ENCODE measurements around the gene NPEPL1. TPM values are rescaled to one million over a fixed set of nuclear protein-coding genes. Genes with fewer than 3 reads are reported as not detected.

NPEPL1 gene
- total RNA-seq, 2 experiments from 2014 or later, result 37.8 to 41.3 TPM

DNA sequence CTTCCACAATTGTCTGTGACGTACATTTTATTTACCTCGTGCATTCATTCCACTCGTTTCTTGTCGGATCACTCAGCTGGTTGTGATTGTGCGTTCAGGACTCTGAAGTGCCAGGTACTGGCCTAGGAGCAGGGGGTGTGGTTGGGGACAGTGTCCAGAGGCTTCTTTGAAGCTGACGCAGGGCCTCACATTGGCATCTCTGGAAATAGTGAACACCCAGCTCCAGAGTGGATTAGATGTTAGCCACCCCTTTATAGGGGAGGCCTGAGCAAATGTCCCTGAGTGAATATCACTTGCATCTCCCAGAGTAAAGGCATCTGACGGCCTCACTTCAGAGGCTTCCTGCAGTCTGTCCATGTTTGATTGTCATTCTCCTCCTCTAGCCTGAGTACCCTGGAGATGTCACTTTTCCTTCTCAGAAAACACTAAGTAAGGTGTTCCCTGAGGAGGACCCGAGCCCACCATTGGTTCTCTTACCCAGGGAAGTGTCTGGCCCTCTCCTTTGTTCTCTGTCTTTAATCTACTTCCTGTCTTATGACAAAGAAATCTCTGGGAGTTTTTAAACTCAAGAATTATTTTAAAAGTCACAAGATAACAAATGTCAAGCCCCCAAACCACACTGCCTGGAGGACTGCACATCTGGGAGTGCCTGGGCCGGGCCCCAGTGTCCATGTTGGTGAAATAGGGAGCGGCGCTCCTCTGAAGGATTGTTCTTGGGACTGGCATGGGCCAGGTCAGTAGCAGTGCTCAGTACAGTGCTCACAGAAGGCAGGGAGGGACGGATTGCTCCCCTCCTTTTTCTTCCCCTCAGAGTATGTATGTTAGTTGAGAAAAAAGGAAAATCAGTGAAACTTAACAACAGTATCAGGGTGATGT, 30.8 kb upstream of the NPEPL1 start:
- Mint-ChIP-seq H3K36me3 (peaks cover 39% of the 10 kb centered on the region), H3K27me3 (no peaks in the 10 kb centered on the region), H3K9me3 (no peaks in the 10 kb centered on the region), H3K27ac (peak overlapping the region; percentile 98), H3K4me1 (peaks cover 62% of the 10 kb centered on the region), H3K4me3 (peak overlapping the region; percentile 91)
- ATAC-seq (ENCODE audit: low read depth), result peak; percentile 23
- POLR2A ChIA-PET, result interaction anchor here (0.5 to 4.0 kb wide), 3 partner anchors 11 to 30 kb away, joined by 3 to 89 read pairs (median 7); partner anchors contain the start of genes NPEPL1 and STX16
- no peak for DNase-seq

DNA sequence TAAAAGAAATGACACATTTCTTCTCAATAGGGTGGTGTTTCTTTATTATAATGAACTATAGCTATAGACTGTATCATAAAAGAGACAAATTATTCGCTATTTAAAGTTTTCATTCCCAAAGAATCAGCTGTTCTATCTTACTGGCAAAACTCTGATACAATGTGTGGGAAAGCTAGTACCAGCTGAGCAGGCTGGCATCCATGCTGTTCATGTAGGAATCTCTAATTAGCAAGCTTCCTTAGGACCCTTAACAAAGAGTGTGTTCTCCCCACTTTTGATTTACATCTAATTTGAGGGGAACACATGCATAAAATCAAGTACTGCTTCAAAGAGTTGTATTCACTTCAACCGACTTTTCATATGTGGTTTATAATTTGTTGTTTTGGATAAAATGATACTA, 28.3 kb upstream of the NPEPL1 start:
- Mint-ChIP-seq H3K36me3 (peaks cover 43% of the 10 kb centered on the region), H3K27me3 (no peaks in the 10 kb centered on the region), H3K27ac (no peak overlapping the region), H3K4me3 (no peak overlapping the region), H3K4me1 (peaks cover 52% of the 10 kb centered on the region), H3K9me3 (no peaks in the 10 kb centered on the region)
- POLR2A ChIA-PET, result interaction anchor here (2.1 kb wide), 1 partner anchor 13 kb away, joined by 13 read pairs; the partner anchor contains the start of gene STX16
- ATAC-seq (ENCODE audit: low read depth), result no peak
- DNase-seq, result no peak

DNA sequence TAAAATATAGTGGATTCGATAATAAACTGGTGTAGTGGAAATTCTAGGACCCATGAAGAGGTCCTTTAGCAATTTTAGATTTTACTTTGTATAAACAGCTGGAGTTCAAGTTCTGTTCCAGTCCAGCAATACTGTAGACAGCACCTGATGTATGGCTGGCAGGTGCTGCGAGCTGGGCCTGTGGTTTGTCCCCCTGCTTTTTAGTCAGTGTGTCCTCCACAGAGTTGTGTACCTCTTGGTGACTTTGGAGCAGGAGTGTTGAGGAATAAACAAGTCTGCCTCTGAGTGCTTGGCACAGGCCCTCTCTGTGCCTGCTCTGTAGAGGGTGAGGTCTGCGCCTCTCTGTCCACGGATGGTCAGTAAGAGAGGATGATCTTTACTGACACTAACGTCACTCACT, 27.7 kb upstream of the NPEPL1 start:
- POLR2A ChIA-PET, result interaction anchor here (2.1 kb wide), 1 partner anchor 13 kb away, joined by 13 read pairs; the partner anchor contains the start of gene STX16
- Mint-ChIP-seq H3K9me3 (no peaks in the 10 kb centered on the region), H3K27ac (peak overlapping the region; percentile 62), H3K4me1 (peaks cover 54% of the 10 kb centered on the region), H3K27me3 (no peaks in the 10 kb centered on the region), H3K4me3 (no peak overlapping the region), H3K36me3 (peaks cover 44% of the 10 kb centered on the region)
- ATAC-seq (ENCODE audit: low read depth) (no peak), DNase-seq (no peak)

DNA sequence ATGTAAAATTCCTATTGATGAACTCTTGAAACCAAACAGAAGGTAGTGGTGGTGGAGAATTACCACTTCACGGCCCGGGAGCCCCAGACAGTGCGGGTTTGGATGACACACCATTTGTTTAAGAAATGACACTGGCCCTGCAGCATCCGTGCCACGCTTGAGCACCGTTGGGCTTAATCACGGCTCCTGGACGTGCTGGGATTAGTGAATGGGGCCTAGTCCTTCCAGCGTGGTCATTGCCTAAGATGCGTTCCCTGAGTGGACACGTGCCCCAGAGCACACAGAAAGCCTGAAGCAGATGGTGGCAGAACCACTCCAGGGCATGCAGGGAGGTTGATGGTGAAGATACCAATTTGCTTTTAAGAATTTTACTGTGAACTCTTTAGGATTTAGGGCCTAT, 27.0 kb upstream of the NPEPL1 start:
- no peak overlapping the region for H3K27ac Mint-ChIP-seq
- no peak for ATAC-seq (ENCODE audit: low read depth)
- no peaks in the 10 kb centered on the region for H3K9me3 Mint-ChIP-seq
- peaks cover 52% of the 10 kb centered on the region for H3K4me1 Mint-ChIP-seq
- POLR2A ChIA-PET, result interaction anchor here (0.7 kb wide), 1 partner anchor 221 kb away, joined by 5 read pairs; no protein-coding TSS in a partner anchor
- peaks cover 48% of the 10 kb centered on the region for H3K36me3 Mint-ChIP-seq
- no peaks in the 10 kb centered on the region for H3K27me3 Mint-ChIP-seq
- DNase-seq, result no peak
- H3K4me3 Mint-ChIP-seq, result no peak overlapping the region

DNA sequence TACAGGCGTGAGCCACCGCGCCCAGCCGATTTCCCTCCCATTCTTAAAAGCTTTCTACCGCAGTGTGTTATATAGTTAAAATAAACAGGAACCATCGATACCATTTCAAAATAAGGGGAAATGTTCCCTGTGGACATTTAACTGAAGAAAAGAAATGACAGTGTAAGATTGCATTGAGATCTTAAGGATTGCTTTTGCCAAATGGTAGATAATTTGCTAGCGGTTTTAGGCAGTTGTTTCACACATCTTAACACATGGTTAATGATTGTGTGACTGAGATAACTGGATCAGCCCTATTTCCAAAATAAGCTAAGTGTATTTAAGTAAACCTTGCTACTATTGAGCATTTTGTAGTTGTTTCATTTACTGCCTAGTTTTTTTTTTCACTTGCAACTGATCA, 25.9 kb upstream of the NPEPL1 start:
- Mint-ChIP-seq H3K27me3 (no peaks in the 10 kb centered on the region), H3K4me1 (peaks cover 42% of the 10 kb centered on the region), H3K4me3 (no peak overlapping the region), H3K36me3 (peaks cover 47% of the 10 kb centered on the region), H3K9me3 (no peaks in the 10 kb centered on the region), H3K27ac (peak overlapping the region; percentile 52)
- POLR2A ChIA-PET, result interaction anchor here (1.3 to 1.7 kb wide), 2 partner anchors 10 to 15 kb away, joined by 6 to 11 read pairs; partner anchors contain the start of gene STX16
- DNase-seq (no peak), ATAC-seq (ENCODE audit: low read depth) (no peak)

DNA sequence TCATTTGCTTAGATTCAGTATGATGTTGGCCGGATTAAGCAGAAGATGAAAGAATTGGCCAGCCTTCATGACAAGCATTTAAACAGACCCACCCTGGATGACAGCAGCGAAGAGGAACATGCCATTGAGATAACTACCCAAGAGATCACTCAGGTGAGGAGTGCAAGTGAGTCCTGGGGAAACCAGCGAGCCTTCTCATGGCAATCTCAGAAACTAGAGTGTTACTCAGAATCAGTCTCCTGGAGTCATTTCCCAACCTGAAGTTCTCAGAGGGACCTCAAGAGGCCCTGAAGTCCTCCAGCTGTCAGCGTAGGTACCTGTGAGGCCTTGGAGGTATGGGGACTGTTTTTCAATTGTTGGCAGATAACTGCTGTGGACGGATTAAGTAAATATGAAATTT, 24.6 kb upstream of the NPEPL1 start:
- Mint-ChIP-seq H3K27ac (no peak overlapping the region), H3K36me3 (peaks cover 41% of the 10 kb centered on the region), H3K4me3 (no peak overlapping the region), H3K27me3 (no peaks in the 10 kb centered on the region), H3K4me1 (peaks cover 39% of the 10 kb centered on the region), H3K9me3 (no peaks in the 10 kb centered on the region)
- ATAC-seq (ENCODE audit: low read depth) (no peak), DNase-seq (no peak)
- POLR2A ChIA-PET, result interaction anchor here (0.6 to 1.7 kb wide), 3 partner anchors 12 to 23 kb away, joined by 3 to 11 read pairs (median 6); partner anchors contain the start of gene STX16

DNA sequence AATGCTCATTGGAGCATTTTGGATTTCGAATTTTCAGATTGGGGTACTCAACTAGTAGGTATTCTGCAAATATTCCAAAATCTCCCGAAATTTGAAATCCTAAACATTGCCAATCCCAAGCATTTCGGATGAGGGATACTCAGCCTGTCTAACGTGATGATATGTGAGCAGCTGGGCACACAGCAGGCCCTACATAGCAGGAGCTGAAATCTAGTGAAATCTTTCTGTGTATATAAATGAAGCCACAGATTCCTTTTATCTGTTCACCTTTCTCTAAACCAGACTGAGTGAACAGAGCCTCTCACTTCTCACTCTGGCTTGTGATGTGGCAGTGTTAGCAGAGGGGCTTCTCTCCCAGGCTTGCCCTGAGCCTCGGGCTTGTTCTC, 23.7 kb upstream of the NPEPL1 start:
- POLR2A ChIA-PET, result no interaction called here
- no peak for ATAC-seq (ENCODE audit: low read depth)
- H3K4me3 Mint-ChIP-seq, result no peak overlapping the region
- no peaks in the 10 kb centered on the region for H3K9me3 Mint-ChIP-seq
- no peak overlapping the region for H3K27ac Mint-ChIP-seq
- peaks cover 42% of the 10 kb centered on the region for H3K36me3 Mint-ChIP-seq
- no peaks in the 10 kb centered on the region for H3K27me3 Mint-ChIP-seq
- no peak for DNase-seq
- H3K4me1 Mint-ChIP-seq, result peaks cover 33% of the 10 kb centered on the region

DNA sequence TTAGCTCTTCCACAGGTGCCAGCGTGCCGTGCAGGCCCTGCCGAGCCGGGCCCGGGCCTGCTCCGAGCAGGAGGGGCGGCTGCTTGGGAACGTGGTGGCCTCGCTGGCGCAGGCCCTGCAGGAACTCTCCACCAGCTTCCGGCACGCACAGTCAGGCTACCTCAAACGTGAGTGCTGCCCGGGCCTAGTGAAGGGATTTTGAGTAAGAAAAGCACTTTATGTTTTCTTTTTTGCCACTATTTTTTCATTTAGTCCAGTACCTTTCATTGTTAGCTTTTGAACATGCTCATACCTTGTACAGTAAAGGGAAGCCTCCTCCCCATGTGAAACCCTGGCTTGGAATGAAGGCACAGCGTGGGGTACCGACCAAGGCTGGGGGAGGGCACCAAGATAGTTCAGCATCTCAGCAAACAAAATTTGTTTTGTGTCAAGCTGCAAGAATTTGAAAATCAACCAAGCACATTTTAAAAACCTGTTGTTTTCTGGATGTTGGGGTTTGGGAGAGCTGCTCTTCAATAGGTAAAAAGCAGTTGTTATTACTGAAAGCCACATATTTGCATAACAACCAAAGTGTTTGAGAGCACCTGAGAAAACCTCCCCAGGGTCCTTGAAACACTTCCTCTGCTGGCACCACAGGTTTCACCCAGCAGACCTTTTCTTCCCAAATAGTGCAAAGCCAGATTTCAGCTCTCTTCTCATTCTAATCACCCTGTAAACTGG, 23.2 kb upstream of the NPEPL1 start:
- H3K9me3 Mint-ChIP-seq, result no peaks in the 10 kb centered on the region
- peaks cover 44% of the 10 kb centered on the region for H3K36me3 Mint-ChIP-seq
- H3K27me3 Mint-ChIP-seq, result no peaks in the 10 kb centered on the region
- peaks cover 32% of the 10 kb centered on the region for H3K4me1 Mint-ChIP-seq
- no peak overlapping the region for H3K4me3 Mint-ChIP-seq
- no peak for DNase-seq
- no peak for ATAC-seq (ENCODE audit: low read depth)
- POLR2A ChIA-PET, result interaction anchor here (0.7 kb wide), 1 partner anchor 18 kb away, joined by 3 read pairs; no protein-coding TSS in a partner anchor
- no peak overlapping the region for H3K27ac Mint-ChIP-seq

DNA sequence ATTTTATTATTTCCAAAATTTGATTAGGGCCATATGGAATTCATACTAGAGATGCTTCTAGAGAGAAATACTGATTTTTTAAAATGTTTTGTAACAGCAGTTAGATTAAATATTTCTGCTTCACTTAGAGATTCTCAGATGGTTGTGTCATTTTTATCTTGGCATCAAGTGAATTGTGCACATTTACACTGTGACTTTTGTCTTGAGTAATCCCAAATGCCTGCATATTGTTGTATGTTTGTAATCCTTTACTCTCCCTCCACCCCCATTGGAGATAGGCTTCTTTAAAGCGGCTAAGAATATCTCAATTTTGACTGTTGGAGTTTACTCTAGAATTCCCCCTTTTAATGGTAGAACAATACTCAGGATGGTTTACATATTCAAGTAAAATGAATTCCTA, 22.5 kb upstream of the NPEPL1 start:
- DNase-seq, result no peak
- Mint-ChIP-seq H3K4me3 (no peak overlapping the region), H3K9me3 (no peaks in the 10 kb centered on the region), H3K36me3 (peaks cover 44% of the 10 kb centered on the region), H3K27me3 (no peaks in the 10 kb centered on the region), H3K27ac (no peak overlapping the region), H3K4me1 (peaks cover 28% of the 10 kb centered on the region)
- POLR2A ChIA-PET, result interaction anchor here (0.7 kb wide), 1 partner anchor 19 kb away, joined by 3 read pairs; no protein-coding TSS in a partner anchor
- no peak for ATAC-seq (ENCODE audit: low read depth)

DNA sequence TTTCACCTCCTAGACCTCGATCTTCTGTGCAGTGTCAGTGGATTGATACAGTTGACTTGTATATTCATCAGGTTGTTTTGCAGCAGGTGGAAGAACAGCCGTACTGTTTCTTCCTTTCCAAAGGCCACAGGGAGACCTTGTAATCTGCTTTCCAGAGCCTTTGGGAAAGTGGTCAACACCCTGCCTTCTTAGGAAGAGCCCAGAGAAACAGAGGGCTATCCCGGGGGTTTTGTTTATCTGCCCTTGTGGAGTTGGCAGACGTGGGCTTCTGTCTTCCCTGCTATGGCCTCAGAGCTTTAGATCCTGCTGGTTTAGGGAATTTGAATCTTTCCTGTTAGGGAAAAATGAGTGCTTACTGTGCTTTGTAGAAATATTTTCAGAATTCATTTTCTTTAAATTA, 21.9 kb upstream of the NPEPL1 start:
- Mint-ChIP-seq H3K27ac (no peak overlapping the region), H3K4me1 (peaks cover 26% of the 10 kb centered on the region), H3K27me3 (no peaks in the 10 kb centered on the region), H3K4me3 (no peak overlapping the region), H3K36me3 (peaks cover 47% of the 10 kb centered on the region), H3K9me3 (no peaks in the 10 kb centered on the region)
- POLR2A ChIA-PET, result no interaction called here
- ATAC-seq (ENCODE audit: low read depth), result no peak
- no peak for DNase-seq

DNA sequence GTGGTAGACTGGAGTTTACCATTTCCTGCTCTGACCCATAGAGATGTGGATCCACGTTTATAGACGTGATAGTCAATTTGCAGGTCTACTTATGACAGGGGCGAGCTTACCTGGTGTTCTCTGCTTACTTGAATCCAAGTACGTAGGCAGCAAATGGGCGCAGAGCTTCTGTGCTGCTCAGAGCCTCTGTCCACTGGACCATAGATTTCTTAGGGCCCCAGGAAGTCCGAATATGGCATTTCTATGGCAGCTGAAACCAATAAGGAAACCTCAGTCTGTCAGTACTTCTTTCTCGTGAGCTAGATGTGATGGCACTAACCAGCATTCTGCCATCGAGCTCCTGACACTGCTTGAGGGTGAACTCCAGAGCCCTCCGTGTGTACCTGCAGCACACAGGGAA, 19.5 kb upstream of the NPEPL1 start:
- peaks cover 42% of the 10 kb centered on the region for H3K36me3 Mint-ChIP-seq
- DNase-seq, result no peak
- no peak overlapping the region for H3K27ac Mint-ChIP-seq
- peaks cover 15% of the 10 kb centered on the region for H3K4me1 Mint-ChIP-seq
- no peaks in the 10 kb centered on the region for H3K9me3 Mint-ChIP-seq
- no peak overlapping the region for H3K4me3 Mint-ChIP-seq
- POLR2A ChIA-PET, result interaction anchor here (0.6 to 2.2 kb wide), 2 partner anchors 22 to 820 kb away, joined by 4 to 10 read pairs; partner anchors contain the start of gene STX16
- ATAC-seq (ENCODE audit: low read depth), result no peak
- no peaks in the 10 kb centered on the region for H3K27me3 Mint-ChIP-seq

DNA sequence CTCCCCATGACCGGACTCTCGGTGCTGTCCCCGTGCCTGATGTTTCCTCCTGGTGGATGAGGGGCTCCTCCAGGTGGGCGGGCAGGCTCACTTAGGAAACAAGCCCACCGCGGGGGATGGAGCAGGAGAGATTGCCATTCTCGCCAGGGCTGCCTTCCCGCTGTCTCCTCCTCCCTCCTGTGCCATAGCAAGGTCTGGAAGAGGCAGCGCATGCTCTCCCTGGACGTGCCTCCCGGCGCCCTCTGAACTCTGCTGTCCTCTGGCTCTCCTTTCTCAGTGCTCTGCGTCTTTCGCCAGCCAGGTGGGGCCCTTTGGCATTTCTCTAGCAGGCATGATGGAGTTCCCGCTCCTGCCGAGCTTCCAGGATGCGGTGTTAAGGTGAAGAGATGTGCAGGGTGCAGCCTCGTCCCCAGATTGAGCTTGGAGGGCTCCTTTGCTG, 17.4 kb upstream of the NPEPL1 start:
- Mint-ChIP-seq H3K36me3 (peaks cover 39% of the 10 kb centered on the region), H3K27ac (no peak overlapping the region), H3K4me1 (peaks cover 8% of the 10 kb centered on the region), H3K4me3 (no peak overlapping the region), H3K27me3 (no peaks in the 10 kb centered on the region), H3K9me3 (no peaks in the 10 kb centered on the region)
- ATAC-seq (ENCODE audit: low read depth), result no peak
- POLR2A ChIA-PET, result no interaction called here
- no peak for DNase-seq

DNA sequence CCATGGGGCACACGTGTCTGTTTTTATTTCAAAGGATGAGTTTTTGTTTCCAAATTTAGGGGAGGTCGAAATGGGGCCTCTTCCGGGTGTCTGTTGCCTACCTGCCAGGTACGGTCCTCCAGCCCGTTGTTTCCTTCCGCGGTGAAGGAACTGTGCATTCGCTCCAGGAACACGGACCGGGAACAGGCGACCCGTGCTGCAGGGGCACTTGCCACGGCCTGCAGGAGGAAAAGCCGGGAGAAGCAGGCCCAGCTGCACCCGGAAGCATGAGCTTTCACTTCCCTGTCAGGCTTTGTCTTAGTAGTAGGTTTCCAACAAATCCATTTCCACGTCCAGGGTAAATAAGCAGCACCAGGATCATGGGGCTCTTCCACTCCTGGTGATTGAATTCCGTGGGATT, 17.0 kb upstream of the NPEPL1 start:
- Mint-ChIP-seq H3K4me1 (peaks cover 5% of the 10 kb centered on the region), H3K36me3 (peaks cover 34% of the 10 kb centered on the region), H3K9me3 (no peaks in the 10 kb centered on the region), H3K4me3 (no peak overlapping the region), H3K27ac (no peak overlapping the region), H3K27me3 (no peaks in the 10 kb centered on the region)
- POLR2A ChIA-PET, result no interaction called here
- no peak for ATAC-seq (ENCODE audit: low read depth)
- no peak for DNase-seq
